Measurements from ENCODE around the gene RBM41. TPM values are rescaled to one million over a fixed set of nuclear protein-coding genes. Genes with fewer than 3 reads are reported as not detected.
A peak's percentile ranks its signal among the peaks of the same experiment; 100 is the strongest.
"Not testable (repeated sequence)": the region's sequence is repeated elsewhere in the genome, so short reads cannot be mapped to it uniquely, and the experiment has no call there.

RBM41 gene
- 20.1 TPM for total RNA-seq
- long read RNA-seq, partial matches to known transcripts, result 6 of 20 reads
- long read RNA-seq, other reads (novel, unspliced or antisense), result 10 of 20 reads

GRCh38 chrX:107118322-107119147 lies at the start of gene RBM41:
Gene RBM41 (minus strand): TSS chrX:107118822. CDS start chrX:107118773, 49 bp downstream.
- intact Hi-C loops (cut with micrococcal nuclease), result no loop called here
- peak; percentile 100 for ATAC-seq

GRCh38 chrX:107168257-107168656 lies 49.6 kb upstream of the RBM41 start:
- intact Hi-C loops (cut with micrococcal nuclease), result no loop called here
- no peak for ATAC-seq
- no peak for DNase-seq

More at GRCh38 chrX:107118322-107119147, at the start of gene RBM41:
- DNase-seq, result peak; percentile 84

GRCh38 chrX:107167163-107167921 lies 48.7 kb upstream of the RBM41 start:
- no peak for ATAC-seq
- no peak for DNase-seq
- intact Hi-C loops (cut with micrococcal nuclease), result no loop called here

GRCh38 chrX:107157618-107158017 lies 39.0 kb upstream of the RBM41 start:
- intact Hi-C loops (cut with micrococcal nuclease); DNase-seq; ATAC-seq: not testable (repeated sequence)

DNA sequence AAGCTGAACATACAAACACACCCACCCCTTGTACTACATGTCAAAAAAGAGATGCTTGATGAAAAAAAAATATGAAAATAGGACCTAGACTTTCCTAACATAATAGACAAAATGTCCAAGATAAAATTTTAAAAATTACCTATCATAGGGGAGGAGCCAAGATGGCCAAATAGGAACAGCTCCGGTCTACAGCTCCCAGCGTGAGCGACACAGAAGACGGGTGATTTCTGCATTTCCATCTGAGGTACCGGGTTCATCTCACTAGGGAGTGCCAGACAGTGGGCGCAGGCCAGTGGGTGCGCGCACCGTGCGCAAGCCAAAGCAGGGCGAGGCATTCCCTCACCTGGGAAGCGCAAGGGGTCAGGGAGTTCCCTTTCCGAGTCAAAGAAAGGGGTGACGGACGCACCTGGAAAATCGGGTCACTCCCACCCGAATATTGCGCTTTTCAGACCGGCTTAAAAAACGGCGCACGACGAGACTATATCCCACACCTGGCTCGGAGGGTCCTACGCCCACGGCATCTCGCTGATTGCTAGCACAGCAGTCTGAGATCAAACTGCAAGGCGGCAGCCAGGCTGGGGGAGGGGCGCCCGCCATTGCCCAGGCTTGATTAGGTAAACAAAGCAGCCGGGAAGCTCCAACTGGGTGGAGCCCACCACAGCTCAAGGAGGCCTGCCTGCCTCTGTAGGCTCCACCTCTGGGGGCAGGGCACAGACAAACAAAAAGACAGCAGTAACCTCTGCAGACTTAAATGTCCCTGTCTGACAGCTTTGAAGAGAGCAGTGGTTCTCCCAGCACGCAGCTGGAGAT lies 37.2 kb upstream of the RBM41 start:
- intact Hi-C loops (cut with micrococcal nuclease); ATAC-seq; DNase-seq: not testable (repeated sequence)

- DNase-seq (no peak), ATAC-seq (no peak)
- intact Hi-C loops (cut with micrococcal nuclease), result no loop called here
These were observed 36.4 kb upstream of the RBM41 start for GRCh38 chrX:107154787-107155620.

DNA sequence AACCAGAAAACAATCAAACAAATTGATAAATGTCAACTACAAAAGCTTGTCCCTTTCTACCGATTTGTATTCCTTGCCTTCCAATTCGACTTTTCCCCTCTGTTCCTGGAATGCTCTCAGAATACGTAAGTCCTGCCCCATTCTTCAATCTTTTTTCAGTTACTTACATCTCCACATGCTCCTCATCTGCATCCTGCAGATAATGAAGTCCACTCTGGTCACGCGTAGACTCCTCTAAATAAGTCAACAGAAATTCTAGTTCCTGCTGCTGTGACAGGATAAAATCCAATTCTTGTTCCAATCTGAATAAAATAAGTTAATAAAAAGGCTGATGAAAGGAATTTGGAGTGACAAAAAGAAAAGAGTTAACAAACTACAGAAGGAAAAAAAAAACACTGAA lies 34.4 kb upstream of the RBM41 start:
- DNase-seq, result no peak
- ATAC-seq, result no peak
- intact Hi-C loops (cut with micrococcal nuclease), result no loop called here

DNA sequence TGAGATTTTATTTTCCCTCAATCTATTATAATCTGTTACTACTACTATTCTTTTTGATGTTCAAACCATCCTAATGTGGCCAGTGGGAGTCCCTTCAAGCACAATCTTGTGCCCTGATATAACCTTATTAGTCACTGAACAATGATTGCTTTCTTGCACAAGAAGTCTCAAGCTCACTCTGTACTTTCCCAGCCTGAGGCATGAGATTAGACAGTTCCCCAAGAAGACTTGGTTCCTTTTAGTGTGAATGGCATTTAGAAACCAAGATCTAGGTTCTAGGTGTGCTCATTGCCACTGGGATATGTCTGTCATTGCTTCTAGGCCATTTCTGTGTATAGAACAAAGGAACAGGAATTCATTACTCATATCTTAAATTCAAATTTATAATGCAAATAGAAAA lies 28.0 kb upstream of the RBM41 start:
- intact Hi-C loops (cut with micrococcal nuclease), result no loop called here
- ATAC-seq (no peak), DNase-seq (no peak)

- intact Hi-C loops (cut with micrococcal nuclease), result no loop called here
- ATAC-seq (no peak), DNase-seq (no peak)
These were observed 17.3 kb upstream of the RBM41 start for GRCh38 chrX:107135965-107136307.

- intact Hi-C loops (cut with micrococcal nuclease), result no loop called here
- ATAC-seq, result no peak
- no peak for DNase-seq
These were observed 16.7 kb upstream of the RBM41 start for GRCh38 chrX:107135049-107135964.

- DNase-seq (no peak), ATAC-seq (no peak)
- intact Hi-C loops (cut with micrococcal nuclease), result no loop called here
These were observed 5.1 kb upstream of the RBM41 start for GRCh38 chrX:107123750-107124149.

GRCh38 chrX:107119283-107119682 lies 661 bp upstream of the RBM41 start:
- intact Hi-C loops (cut with micrococcal nuclease), result no loop called here
- ATAC-seq, result no peak

DNA sequence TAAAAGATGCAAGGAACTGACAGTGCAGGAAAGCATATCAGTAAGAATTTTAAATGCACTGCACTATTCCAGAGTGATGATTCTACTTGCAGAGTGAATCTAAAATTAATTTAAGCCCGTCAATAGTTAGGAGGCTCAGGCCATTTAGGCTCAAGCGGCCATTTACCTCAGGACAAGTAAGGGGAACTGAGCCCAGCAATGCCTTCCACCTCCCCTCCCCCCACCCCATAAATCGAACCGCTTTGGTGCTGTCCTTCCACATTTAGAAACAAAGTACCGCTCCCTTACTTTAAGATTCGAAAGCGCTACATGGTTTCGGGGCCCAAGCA lies 665 bp downstream of the RBM41 start:
- DNase-seq (no peak), ATAC-seq (peak; percentile 34)
- intact Hi-C loops (cut with micrococcal nuclease), result no loop called here

More at GRCh38 chrX:107119283-107119682, 661 bp upstream of the RBM41 start:
- DNase-seq, result no peak

GRCh38 chrX:107107459-107107858 lies 11.2 kb downstream of the RBM41 start:
- no peak for ATAC-seq
- no peak for DNase-seq
- intact Hi-C loops (cut with micrococcal nuclease), result no loop called here

DNA sequence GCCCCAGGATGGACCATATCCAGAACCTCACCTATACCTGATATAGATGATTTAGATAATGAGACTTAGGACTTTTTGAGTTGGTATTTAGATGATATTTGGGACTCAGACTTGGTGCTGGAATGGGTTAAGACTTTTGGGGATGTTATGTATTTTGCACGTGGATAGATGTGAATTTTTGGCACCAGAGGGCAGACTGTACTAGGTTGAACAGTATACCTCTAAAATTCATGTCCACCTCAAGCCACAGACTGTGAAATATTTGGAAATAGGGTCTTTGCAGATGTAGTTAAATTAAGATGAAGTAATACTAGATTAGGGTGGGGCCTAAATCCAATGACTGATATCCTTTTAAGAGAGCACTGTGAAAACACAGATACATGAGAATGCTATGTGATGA lies 15.6 kb downstream of the RBM41 start:
- intact Hi-C loops (cut with micrococcal nuclease), result no loop called here
- DNase-seq (no peak), ATAC-seq (no peak)

DNA sequence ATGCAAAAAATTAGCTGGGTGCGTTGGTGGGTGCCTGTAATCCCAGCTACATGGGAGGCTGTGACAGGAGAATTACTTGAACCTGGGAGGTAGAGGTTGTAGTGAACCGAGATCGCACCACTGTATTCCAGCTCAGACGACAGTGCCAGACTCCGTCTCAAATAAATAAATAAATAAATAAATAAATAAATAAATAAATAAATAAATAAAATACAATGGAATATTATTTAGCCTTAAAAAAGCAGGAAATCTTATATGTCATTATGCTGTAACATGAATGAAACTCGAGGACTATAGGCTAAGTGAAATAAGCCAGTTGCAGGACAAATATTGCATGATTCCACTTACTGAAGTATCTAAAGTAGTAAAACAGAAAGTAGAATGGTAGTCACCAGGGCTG lies 42.5 kb downstream of the RBM41 start:
- intact Hi-C loops (cut with micrococcal nuclease), result no loop called here

GRCh38 chrX:107057731-107058130 lies 60.9 kb downstream of the RBM41 start:
- ATAC-seq; DNase-seq; intact Hi-C loops (cut with micrococcal nuclease): not testable (repeated sequence)

More for the DNA sequence above, 42.5 kb downstream of the RBM41 start:
- no peak for DNase-seq
- no peak for ATAC-seq

- no peak for DNase-seq
- intact Hi-C loops (cut with micrococcal nuclease), result no loop called here
- ATAC-seq, result no peak
These were observed 63.6 kb downstream of the RBM41 start for GRCh38 chrX:107054978-107055377.
